ENCODE data around the gene NRG4. TPM values are rescaled to one million over a fixed set of nuclear protein-coding genes. Genes with fewer than 3 reads are reported as not detected.

NRG4 gene
- total and polyA plus RNA-seq, 2 donors from 2014 or later, result 0.35 to 1.5 TPM

- TF ChIP-seq CTCF (IDR thresholded peaks at IDR 0.05; ENCODE audit: borderline replicate concordance, extremely low read depth, insufficient read depth), result no peak
- no peaks in the 10 kb centered on the region for H3K36me3 ChIP-seq (ENCODE audit: control insufficient read depth in 2 of 3, insufficient read depth in 3 of 3, low read length in 3 of 3)
- FAIRE-seq, result no peak
- no peaks in the 10 kb centered on the region for H3K27me3 ChIP-seq (ENCODE audit: control insufficient read depth, insufficient read depth, low read length)
- H3K9me3 ChIP-seq (ENCODE audit: control insufficient read depth in 2 of 3, insufficient read depth in 1 of 3, low read length in 3 of 3), result peaks cover 0 to 2% (median 0%) of the 10 kb centered on the region in 3 donors
- no peaks in the 10 kb centered on the region for H3K4me1 ChIP-seq (ENCODE audit: control insufficient read depth in 2 of 3, insufficient read depth in 2 of 3, low read depth in 1 of 3, low read length in 3 of 3)
- intact Hi-C loops (cut with DNase I), result no loop called here
- no peak overlapping the region for H3K9ac ChIP-seq (ENCODE audit: low read length in 3 of 3)
- DNase-seq, result no peak
- no peak overlapping the region for H3K4me3 ChIP-seq (ENCODE audit: low read length in 3 of 3)
- no peak overlapping the region for H3K27ac ChIP-seq (ENCODE audit: low read depth in 2 of 2, low read length in 2 of 2)
These were observed 21.9 kb upstream of the NRG4 start for GRCh38 chr15:76034111-76034510.

- Histone ChIP-seq H3K27me3 (ENCODE audit: control insufficient read depth, insufficient read depth, low read length) (no peaks in the 10 kb centered on the region), H3K4me1 (ENCODE audit: control insufficient read depth in 2 of 3, insufficient read depth in 2 of 3, low read depth in 1 of 3, low read length in 3 of 3) (no peaks in the 10 kb centered on the region), H3K36me3 (ENCODE audit: control insufficient read depth in 2 of 3, insufficient read depth in 3 of 3, low read length in 3 of 3) (no peaks in the 10 kb centered on the region), H3K9ac (ENCODE audit: low read length in 3 of 3) (no peak overlapping the region), H3K27ac (ENCODE audit: low read depth in 2 of 2, low read length in 2 of 2) (no peak overlapping the region), H3K4me3 (ENCODE audit: low read length in 3 of 3) (no peak overlapping the region), H3K9me3 (ENCODE audit: control insufficient read depth in 2 of 3, insufficient read depth in 1 of 3, low read length in 3 of 3) (no peaks in the 10 kb centered on the region)
- intact Hi-C loops (cut with DNase I), result no loop called here
- FAIRE-seq (no peak), DNase-seq (no peak)
- TF ChIP-seq CTCF (IDR thresholded peaks at IDR 0.05; ENCODE audit: borderline replicate concordance, extremely low read depth, insufficient read depth), result no peak
These were observed 21.2 kb upstream of the NRG4 start for GRCh38 chr15:76033438-76033837.

- no peak for DNase-seq
- no peak for TF ChIP-seq CTCF (IDR thresholded peaks at IDR 0.05; ENCODE audit: borderline replicate concordance, extremely low read depth, insufficient read depth)
- no peaks in the 10 kb centered on the region for H3K27me3 ChIP-seq (ENCODE audit: control insufficient read depth, insufficient read depth, low read length)
- no peaks in the 10 kb centered on the region for H3K9me3 ChIP-seq (ENCODE audit: control insufficient read depth in 2 of 3, insufficient read depth in 1 of 3, low read length in 3 of 3)
- no peak overlapping the region for H3K9ac ChIP-seq (ENCODE audit: low read length in 3 of 3)
- H3K27ac ChIP-seq (ENCODE audit: low read depth in 2 of 2, low read length in 2 of 2), result no peak overlapping the region
- no peak for FAIRE-seq
- H3K4me3 ChIP-seq (ENCODE audit: low read length in 3 of 3), result no peak overlapping the region
- intact Hi-C loops (cut with DNase I), result no loop called here
- H3K4me1 ChIP-seq (ENCODE audit: control insufficient read depth in 2 of 3, insufficient read depth in 2 of 3, low read depth in 1 of 3, low read length in 3 of 3), result no peaks in the 10 kb centered on the region
- H3K36me3 ChIP-seq (ENCODE audit: control insufficient read depth in 2 of 3, insufficient read depth in 3 of 3, low read length in 3 of 3), result no peaks in the 10 kb centered on the region
These were observed 19.8 kb upstream of the NRG4 start for GRCh38 chr15:76032046-76032445.
